Breast epithelium (tissue), 4 donors: Measurements from ENCODE around the gene BTAF1. TPM values are rescaled to one million over a fixed set of nuclear protein-coding genes. Genes with fewer than 3 reads are reported as not detected.

Experiments
- DNase-seq, 2 donors: peaks; one replicate each; pipeline ENCODE4 v3.0.0-alpha.2; 2019; ENCODE audit warnings: low spot score in 2 of 2
- H3K27ac ChIP-seq, 2 donors: fragments of 200-600 bp; sonication (generic) in 1 of 2; one replicate each; pipeline ENCODE4 v1.5.1; 2016 to 2019; ENCODE audit warnings: mild to moderate bottlenecking in 1 of 2
- H3K27me3 ChIP-seq, 2 donors: fragments of 200-600 bp; sonication (generic) in 1 of 2; one replicate each; pipeline versions ENCODE4 v1.5.1 to v1.6.0; 2017 to 2019; ENCODE audit warnings: control low read depth in 1 of 2, mild to moderate bottlenecking in 1 of 2
- H3K36me3 ChIP-seq: fragments of 200-600 bp; one replicate; pipeline ENCODE4 v1.5.1; 2019
- H3K4me1 ChIP-seq, 2 donors: fragments of 200-600 bp; sonication (generic); one replicate each; pipeline ENCODE4 v1.5.1; 2016 to 2019; ENCODE audit warnings: control low read depth in 1 of 2
- H3K4me3 ChIP-seq, 3 donors: fragments of 200-600 bp; sonication (generic); 1 replicate in 2 of 3; 2 replicates in 1 of 3; pipeline ENCODE4 v1.5.1; 2016 to 2019; ENCODE audit warnings: mild to moderate bottlenecking in 3 of 3, moderate library complexity in 2 of 3
- H3K9me3 ChIP-seq, 2 donors: fragments of 200-600 bp; sonication (generic) in 1 of 2; one replicate each; pipeline ENCODE4 v1.5.1; 2016 to 2019; ENCODE audit warnings: control low read depth in 1 of 2
- CTCF ChIP-seq, 3 donors: fragments of 450-650 bp; IDR thresholded peaks; one replicate each; pipeline ENCODE4 v1.5.1; 2016 to 2017; ENCODE audit warnings: antibody characterized with exemption in 3 of 3, mild to moderate bottlenecking in 3 of 3, moderate library complexity in 3 of 3
- POLR2A ChIP-seq: fragments of 450-650 bp; IDR thresholded peaks from one replicate; pipeline ENCODE4 v1.6.1; 2016; ENCODE audit warnings: antibody characterized with exemption, mild to moderate bottlenecking, moderate library complexity
- POLR2AphosphoS5 ChIP-seq, 3 donors: sonication (generic); formaldehyde crosslinking; IDR thresholded peaks; one replicate each; pipeline ENCODE4 v1.6.1; 2017; ENCODE audit warnings: antibody characterized with exemption in 3 of 3
- intact Hi-C: fragments of 100-400 bp; cut with DNase I; formaldehyde crosslinking; loops from one replicate; pipeline ENCODE4 v1.15.1; 2023; ENCODE audit warnings: low total_unique reads
- total RNA-seq, 3 donors: library from RNA; depleted of rRNA; stranded (reverse); fragments of >200 nt; gene quantifications; one replicate each; pipeline ENCODE4 v1.1.0, GENCODE V29; 2016

Gene BTAF1
- total RNA-seq, 3 donors from 2014 or later, result 51.2 to 105 (median 64.2) TPM

GRCh38 chr10:92079003-92079402, 155.4 kb downstream of the BTAF1 start:
- no peak for TF ChIP-seq POLR2AphosphoS5 (IDR thresholded peaks at IDR 0.05)
- no peak for TF ChIP-seq CTCF (IDR thresholded peaks at IDR 0.05)
- no peak for TF ChIP-seq POLR2A
- DNase-seq, result no peak
- intact Hi-C loops, result no loop called here
- Histone ChIP-seq H3K27ac (no peak overlapping the region), H3K4me1 (no peaks in the 10 kb centered on the region), H3K36me3 (no peaks in the 10 kb centered on the region), H3K9me3 (no peaks in the 10 kb centered on the region), H3K27me3 (no peaks in the 10 kb centered on the region), H3K4me3 (no peak overlapping the region)

Other genes with a start within 250 kb of the BTAF1 start
- gene TNKS2, start 125.3 kb upstream of the BTAF1 start, total RNA-seq, result 10 to 100 TPM; 48.2 to 65.4 (median 50.8) TPM
- gene FGFBP3, start 14.3 kb upstream of the BTAF1 start, total RNA-seq, result 1 to 10 TPM in 1 of 3 donors, under 1 TPM in 2; 0.59 to 1.1 (median 0.66) TPM